ENCODE results near the gene TCF4. TPM values are rescaled to one million over a fixed set of nuclear protein-coding genes. Genes with fewer than 3 reads are reported as not detected.

TCF4 gene
- total RNA-seq, 1 experiment from 2014 or later = 38.0 TPM

GRCh38 chr18:55543130-55543704 lies 44.8 kb downstream of the TCF4 start:
- Histone ChIP-seq H3K27me3 (ENCODE audit: control insufficient read depth, insufficient read depth, low read length) (no peaks in the 10 kb centered on the region), H3K4me3 (ENCODE audit: insufficient read depth, low read depth, low read length) (no peak overlapping the region), H3K36me3 (replicated peaks; ENCODE audit: control insufficient read depth, insufficient read depth, low read length) (no peaks in the 10 kb centered on the region)
- no peak for DNase-seq

DNA sequence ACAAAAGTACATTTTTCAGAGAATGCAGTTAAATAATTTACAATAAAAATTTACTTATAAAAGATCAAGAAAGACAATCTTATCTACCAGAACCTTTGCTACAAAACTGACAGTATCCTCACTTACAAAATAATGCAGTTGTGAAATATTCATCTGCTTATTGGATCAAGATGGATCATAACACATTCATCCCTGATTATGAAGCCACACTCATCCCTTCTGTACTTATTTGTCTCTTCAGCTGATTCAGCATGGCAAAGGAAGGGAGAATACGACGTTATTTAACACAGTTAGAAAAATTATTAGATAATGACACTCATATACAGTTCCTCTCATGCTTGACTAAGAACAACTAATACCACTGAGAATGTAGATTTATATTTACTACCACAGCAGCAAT lies 46.4 kb downstream of the TCF4 start:
- H3K27me3 ChIP-seq (ENCODE audit: control insufficient read depth, insufficient read depth, low read length) = no peaks in the 10 kb centered on the region
- no peak overlapping the region for H3K4me3 ChIP-seq (ENCODE audit: insufficient read depth, low read depth, low read length)
- no peak for DNase-seq
- H3K36me3 ChIP-seq (replicated peaks; ENCODE audit: control insufficient read depth, insufficient read depth, low read length) = no peaks in the 10 kb centered on the region

DNA sequence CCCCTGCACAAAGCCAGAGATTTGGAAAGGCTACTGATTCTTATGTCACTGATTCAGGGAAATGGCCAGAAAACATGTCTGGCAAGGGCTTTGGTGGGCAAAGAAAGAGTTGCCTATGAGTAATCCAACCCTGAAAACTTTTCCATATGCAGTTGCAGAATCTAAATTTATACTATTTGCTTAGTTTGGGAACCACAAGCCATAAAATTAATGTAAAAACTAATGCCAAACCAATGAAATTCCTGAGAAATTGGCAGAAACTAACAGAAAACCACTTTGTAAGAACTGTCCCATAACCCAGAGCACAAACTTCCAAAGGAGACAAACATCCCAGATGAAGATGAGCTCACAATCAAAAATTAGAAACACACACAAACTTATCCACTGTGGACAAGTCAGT lies 48.8 kb downstream of the TCF4 start:
- H3K4me3 ChIP-seq (ENCODE audit: insufficient read depth, low read depth, low read length) = no peak overlapping the region
- no peak for DNase-seq
- no peaks in the 10 kb centered on the region for H3K36me3 ChIP-seq (replicated peaks; ENCODE audit: control insufficient read depth, insufficient read depth, low read length)
- H3K27me3 ChIP-seq (ENCODE audit: control insufficient read depth, insufficient read depth, low read length) = no peaks in the 10 kb centered on the region

DNA sequence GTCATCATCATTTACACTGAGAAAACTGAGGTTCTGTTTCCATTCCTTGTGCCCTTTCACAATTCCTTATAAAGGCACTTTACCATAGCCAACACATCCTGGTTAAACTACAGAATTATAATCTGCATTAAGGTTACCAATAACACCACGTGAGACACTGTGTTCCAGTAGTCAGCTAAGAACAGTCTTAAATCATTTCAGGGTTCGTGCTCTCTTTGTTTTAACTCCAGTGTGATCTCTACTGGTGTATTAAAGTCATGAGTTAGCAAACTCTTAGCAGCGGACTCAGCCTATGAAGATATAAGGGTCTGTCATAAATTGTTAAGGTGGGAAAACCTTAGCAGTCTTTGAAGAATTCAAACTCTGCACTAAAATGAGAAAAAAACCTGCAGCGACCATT lies 53.0 kb downstream of the TCF4 start:
- H3K27me3 ChIP-seq (ENCODE audit: control insufficient read depth, insufficient read depth, low read length) = no peaks in the 10 kb centered on the region
- no peak overlapping the region for H3K4me3 ChIP-seq (ENCODE audit: insufficient read depth, low read depth, low read length)
- DNase-seq = no peak
- H3K36me3 ChIP-seq (replicated peaks; ENCODE audit: control insufficient read depth, insufficient read depth, low read length) = no peaks in the 10 kb centered on the region

DNA sequence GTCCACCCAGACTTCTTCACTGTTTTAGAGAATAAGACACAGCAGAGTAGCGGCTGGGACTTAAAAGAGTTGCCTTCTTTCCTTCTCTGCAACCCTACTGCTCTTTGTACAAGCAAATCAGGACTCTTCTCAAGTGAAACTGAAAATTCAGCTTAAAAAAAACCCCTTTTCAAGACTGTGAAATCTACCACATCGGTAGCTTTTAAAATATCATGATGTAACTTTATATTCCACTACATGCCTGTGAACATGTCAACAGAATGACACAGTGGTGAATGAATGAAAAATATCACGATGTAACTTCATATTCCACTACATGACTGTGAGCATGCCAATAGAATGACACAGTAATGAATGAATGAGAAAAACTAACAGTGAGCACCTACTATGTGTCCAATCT lies 53.4 kb downstream of the TCF4 start:
- no peak for DNase-seq
- no peaks in the 10 kb centered on the region for H3K36me3 ChIP-seq (replicated peaks; ENCODE audit: control insufficient read depth, insufficient read depth, low read length)
- no peak overlapping the region for H3K4me3 ChIP-seq (ENCODE audit: insufficient read depth, low read depth, low read length)
- H3K27me3 ChIP-seq (ENCODE audit: control insufficient read depth, insufficient read depth, low read length) = no peaks in the 10 kb centered on the region

DNA sequence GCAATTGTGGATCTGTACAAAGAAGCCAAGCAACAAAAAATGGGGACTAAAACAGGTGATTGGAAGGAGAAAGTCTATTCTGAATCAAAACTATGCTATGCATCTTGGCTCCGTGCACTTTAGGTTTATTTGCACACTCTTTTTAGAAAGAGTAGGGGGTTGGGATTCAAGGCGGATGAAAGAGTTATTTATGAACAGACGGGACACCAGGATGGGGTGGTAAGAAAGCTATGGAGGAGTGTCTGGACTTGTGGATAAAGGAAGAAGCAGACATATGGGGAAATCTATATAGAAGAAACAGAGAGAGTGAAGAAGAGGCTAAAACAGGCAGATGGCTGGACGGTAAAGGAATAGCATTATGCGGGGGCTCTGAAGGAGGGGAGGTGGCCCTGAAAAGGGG lies 57.8 kb downstream of the TCF4 start:
- Histone ChIP-seq H3K36me3 (replicated peaks; ENCODE audit: control insufficient read depth, insufficient read depth, low read length) (no peaks in the 10 kb centered on the region), H3K27me3 (ENCODE audit: control insufficient read depth, insufficient read depth, low read length) (no peaks in the 10 kb centered on the region), H3K4me3 (ENCODE audit: insufficient read depth, low read depth, low read length) (no peak overlapping the region)
- no peak for DNase-seq

DNA sequence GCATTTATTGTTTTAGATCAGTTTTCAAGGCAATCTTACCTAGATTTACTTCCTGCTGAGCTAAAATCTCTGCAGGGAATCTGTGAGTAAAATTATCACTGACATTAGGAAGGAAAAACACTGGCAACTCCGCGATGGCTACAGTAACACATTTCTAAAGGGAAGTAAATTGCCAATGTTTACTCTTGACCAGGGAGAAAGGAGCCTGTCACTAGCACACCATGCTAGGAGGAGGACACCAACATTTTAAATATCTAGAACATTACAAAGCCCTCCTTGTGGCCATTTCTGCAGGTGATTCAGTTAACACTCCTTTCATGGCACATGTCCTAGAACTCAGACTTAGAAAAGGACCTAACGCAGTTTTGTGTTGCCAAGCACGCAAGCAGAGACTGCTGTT lies 58.4 kb downstream of the TCF4 start:
- H3K36me3 ChIP-seq (replicated peaks; ENCODE audit: control insufficient read depth, insufficient read depth, low read length) = no peaks in the 10 kb centered on the region
- DNase-seq = no peak
- H3K27me3 ChIP-seq (ENCODE audit: control insufficient read depth, insufficient read depth, low read length) = no peaks in the 10 kb centered on the region
- no peak overlapping the region for H3K4me3 ChIP-seq (ENCODE audit: insufficient read depth, low read depth, low read length)

DNA sequence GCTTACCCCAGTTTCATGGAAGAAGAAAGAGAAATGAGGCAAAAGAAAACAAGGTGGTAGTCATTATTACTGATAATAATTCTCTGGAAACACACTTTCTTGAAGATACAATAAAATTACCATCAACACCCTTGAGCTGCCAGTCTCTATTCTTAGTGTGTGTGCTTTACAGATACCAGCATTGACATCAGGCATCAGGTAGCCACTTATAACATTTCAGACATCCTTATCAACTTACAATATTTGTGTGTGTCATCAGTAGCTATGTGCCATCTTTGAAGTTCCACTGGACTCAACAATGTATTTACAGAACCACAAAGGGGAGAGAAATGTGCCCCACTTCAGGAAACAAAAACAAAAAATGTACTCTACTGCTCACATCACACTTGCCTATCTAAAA lies 62.1 kb downstream of the TCF4 start:
- H3K36me3 ChIP-seq (replicated peaks; ENCODE audit: control insufficient read depth, insufficient read depth, low read length) = no peaks in the 10 kb centered on the region
- no peak overlapping the region for H3K4me3 ChIP-seq (ENCODE audit: insufficient read depth, low read depth, low read length)
- DNase-seq = no peak
- no peaks in the 10 kb centered on the region for H3K27me3 ChIP-seq (ENCODE audit: control insufficient read depth, insufficient read depth, low read length)

- no peak for DNase-seq
- Histone ChIP-seq H3K27me3 (ENCODE audit: control insufficient read depth, insufficient read depth, low read length) (no peaks in the 10 kb centered on the region), H3K4me3 (ENCODE audit: insufficient read depth, low read depth, low read length) (no peak overlapping the region), H3K36me3 (replicated peaks; ENCODE audit: control insufficient read depth, insufficient read depth, low read length) (no peaks in the 10 kb centered on the region)
Observed at GRCh38 chr18:55524353-55525073, 63.5 kb downstream of the TCF4 start.

GRCh38 chr18:55523001-55523400 lies 65.0 kb downstream of the TCF4 start:
- H3K36me3 ChIP-seq (replicated peaks; ENCODE audit: control insufficient read depth, insufficient read depth, low read length) = no peaks in the 10 kb centered on the region
- no peak for DNase-seq
- H3K27me3 ChIP-seq (ENCODE audit: control insufficient read depth, insufficient read depth, low read length) = no peaks in the 10 kb centered on the region
- H3K4me3 ChIP-seq (ENCODE audit: insufficient read depth, low read depth, low read length) = no peak overlapping the region

DNA sequence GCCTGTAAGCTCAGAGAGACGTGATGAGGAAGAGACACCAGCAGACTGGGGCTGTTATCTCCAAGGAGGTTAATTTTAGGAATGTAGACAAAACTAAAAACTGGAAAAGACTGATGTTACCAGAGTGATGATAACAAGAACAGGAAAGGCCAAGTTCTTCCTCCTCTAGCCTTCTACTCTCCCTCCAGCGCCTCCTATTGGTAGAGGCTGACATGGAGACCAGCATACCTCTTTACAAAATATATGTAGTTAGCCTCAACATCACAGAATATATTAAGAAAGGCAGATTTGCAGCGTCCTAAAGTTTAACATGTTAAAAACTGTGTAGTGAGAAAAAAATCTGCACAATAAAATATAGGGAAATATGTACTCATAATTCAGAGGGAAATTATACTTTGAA lies 66.0 kb downstream of the TCF4 start:
- no peaks in the 10 kb centered on the region for H3K36me3 ChIP-seq (replicated peaks; ENCODE audit: control insufficient read depth, insufficient read depth, low read length)
- no peak for DNase-seq
- H3K4me3 ChIP-seq (ENCODE audit: insufficient read depth, low read depth, low read length) = no peak overlapping the region
- H3K27me3 ChIP-seq (ENCODE audit: control insufficient read depth, insufficient read depth, low read length) = no peaks in the 10 kb centered on the region

DNA sequence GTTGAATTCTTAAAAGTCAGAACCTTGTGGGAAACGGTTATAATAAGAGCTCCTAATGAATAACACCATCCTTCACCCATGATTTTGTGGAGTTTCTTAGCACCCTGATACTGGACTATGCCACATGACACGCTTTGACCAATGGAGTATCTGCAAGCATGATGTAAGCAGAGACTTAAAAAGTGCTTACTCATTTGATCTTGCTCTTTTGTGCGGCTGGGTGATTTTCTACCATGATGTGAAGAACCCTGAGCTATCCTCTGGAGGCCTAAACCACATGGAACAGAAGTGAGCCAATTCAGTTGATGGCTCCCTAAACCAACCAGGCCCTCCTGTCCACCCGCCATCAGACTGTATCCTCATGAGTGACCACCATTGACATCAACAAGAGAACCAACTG lies 70.9 kb downstream of the TCF4 start:
- H3K36me3 ChIP-seq (replicated peaks; ENCODE audit: control insufficient read depth, insufficient read depth, low read length) = no peaks in the 10 kb centered on the region
- H3K4me3 ChIP-seq (ENCODE audit: insufficient read depth, low read depth, low read length) = no peak overlapping the region
- no peaks in the 10 kb centered on the region for H3K27me3 ChIP-seq (ENCODE audit: control insufficient read depth, insufficient read depth, low read length)
- no peak for DNase-seq

- no peaks in the 10 kb centered on the region for H3K36me3 ChIP-seq (replicated peaks; ENCODE audit: control insufficient read depth, insufficient read depth, low read length)
- H3K4me3 ChIP-seq (ENCODE audit: insufficient read depth, low read depth, low read length) = no peak overlapping the region
- no peaks in the 10 kb centered on the region for H3K27me3 ChIP-seq (ENCODE audit: control insufficient read depth, insufficient read depth, low read length)
- DNase-seq = no peak
Observed at GRCh38 chr18:55515941-55516710, 71.9 kb downstream of the TCF4 start.

DNA sequence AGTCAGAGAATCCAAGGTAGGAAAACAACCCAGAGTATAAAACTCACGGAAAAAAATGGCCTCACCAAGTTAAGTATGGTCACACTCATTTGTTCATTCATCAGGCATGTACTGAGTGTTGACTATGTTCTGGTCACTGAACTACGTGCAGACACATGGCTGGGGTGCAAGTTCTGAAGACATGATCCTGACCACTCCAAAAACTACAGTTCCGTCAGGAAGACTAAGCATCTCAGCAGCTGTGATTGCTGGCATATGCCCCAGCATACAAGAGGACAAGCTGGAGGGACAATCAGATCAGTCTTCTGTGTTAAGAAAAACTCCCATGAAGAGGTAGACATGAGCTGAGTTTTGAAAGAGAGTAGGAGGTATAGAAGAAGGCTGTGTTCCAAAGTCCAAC lies 72.8 kb downstream of the TCF4 start:
- no peaks in the 10 kb centered on the region for H3K27me3 ChIP-seq (ENCODE audit: control insufficient read depth, insufficient read depth, low read length)
- no peak for DNase-seq
- no peaks in the 10 kb centered on the region for H3K36me3 ChIP-seq (replicated peaks; ENCODE audit: control insufficient read depth, insufficient read depth, low read length)
- no peak overlapping the region for H3K4me3 ChIP-seq (ENCODE audit: insufficient read depth, low read depth, low read length)

DNA sequence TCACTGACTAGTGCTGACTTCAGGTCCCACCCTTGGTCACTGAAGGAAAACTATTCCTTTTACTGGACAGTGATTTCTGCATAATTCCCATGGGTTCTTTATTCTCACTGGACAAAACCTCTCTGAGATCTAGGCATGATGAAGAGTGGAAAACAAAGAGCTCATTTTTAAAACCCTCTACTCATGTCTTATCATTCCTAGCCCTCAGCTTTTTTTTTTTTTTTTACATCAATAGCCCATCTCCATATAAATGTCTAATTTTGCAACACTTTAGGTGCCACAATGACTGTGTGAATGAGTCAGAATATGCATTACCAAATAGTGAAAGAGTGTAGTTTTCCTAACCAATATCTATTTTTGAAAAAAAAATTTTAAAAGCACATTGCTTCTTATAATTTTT lies 74.8 kb downstream of the TCF4 start:
- Histone ChIP-seq H3K27me3 (ENCODE audit: control insufficient read depth, insufficient read depth, low read length) (no peaks in the 10 kb centered on the region), H3K4me3 (ENCODE audit: insufficient read depth, low read depth, low read length) (no peak overlapping the region), H3K36me3 (replicated peaks; ENCODE audit: control insufficient read depth, insufficient read depth, low read length) (no peaks in the 10 kb centered on the region)
- DNase-seq = no peak
